HCT116 (cell line): Measurements from ENCODE around the gene CARS1. TPM values are rescaled to one million over a fixed set of nuclear protein-coding genes. Genes with fewer than 3 reads are reported as not detected.

Experiments
- ATAC-seq: fragments of 200-7000 bp; cut with Tn5 transposase; 2 replicates; pipeline ENCODE4 v1.9.1; 2020; ENCODE audit warnings: mild to moderate bottlenecking, moderate library complexity
- BruUV-seq: library from RNA; stranded (reverse); fragments of 400-500 nt; replicated peaks from 2 replicates; lab custom pipeline; 2021; lab: Mats Ljungman, UMichigan
- CTCF ChIA-PET: fragments of 300-600 bp; sonication (Branson Sonifier 250); formaldehyde crosslinking; loops from one replicate; lab custom pipeline; 2021; ENCODE audit warnings: antibody characterized with exemption; lab: Charles Lee
- POLR2A ChIA-PET: fragments of 300-600, 350-600 bp; sonication (Branson Sonifier 250); formaldehyde crosslinking; loops from one replicate; lab custom pipeline; 2021; ENCODE audit warnings: antibody characterized with exemption; lab: Charles Lee
- RAD21 ChIA-PET, 2 experiments: fragments of 300-600 bp; sonication (Branson Sonifier 250); formaldehyde crosslinking; loops; one replicate each; lab custom pipeline; 2023; ENCODE audit warnings: low total read pairs in 2 of 2; ENCODE audit not compliant: uncharacterized antibody in 2 of 2, unreplicated experiment in 2 of 2, low non-redundant PET in 1 of 2; lab: Charles Lee
- DNase-seq: peaks from one replicate; pipeline ENCODE4 v3.0.0-alpha.2; 2010; ENCODE audit warnings: low read depth, low spot score
- H2AFZ ChIP-seq: fragments of 200-600 bp; shearing (Covaris generic), sonication (generic); 2 replicates; pipeline ENCODE4 v1.6.1; 2017; ENCODE audit warnings: low read depth, mixed run types, mixed read lengths, antibody characterized with exemption, low read length; ENCODE audit not compliant: poor library complexity, severe bottlenecking
- H3K27ac ChIP-seq: 2 replicates; pipeline ENCODE4 v1.5.1; 2012; ENCODE audit warnings: low read depth, low read length
- H3K27me3 ChIP-seq: fragments of 200-600 bp; sonication (generic); 2 replicates; pipeline ENCODE4 v1.6.1; 2016; ENCODE audit warnings: mixed run types, low read length, mixed read lengths; ENCODE audit not compliant: insufficient read depth
- H3K36me3 ChIP-seq, 2 experiments: fragments of 200-500 bp in 1 of 2; fragments of 200-600 bp in 1 of 2; sonication (Bioruptor generic) in 1 of 2; sonication (generic) in 1 of 2; 2 replicates each; pipeline versions ENCODE4 v1.5.1 to v1.6.1; 2014 to 2016; ENCODE audit warnings: low read length in 2 of 2, inconsistent platforms in 1 of 2, mixed read lengths in 1 of 2, mixed run types in 1 of 2; ENCODE audit not compliant: insufficient read depth in 2 of 2, control insufficient read depth in 1 of 2
- H3K4me1 ChIP-seq, 2 experiments: fragments of 200-600 bp in 1 of 2; sonication (generic) in 1 of 2; 2 replicates each; pipeline versions ENCODE4 v1.5.1 to v1.6.1; 2012 to 2017; ENCODE audit warnings: low read length in 2 of 2, inconsistent platforms in 1 of 2, mild to moderate bottlenecking in 1 of 2, mixed read lengths in 1 of 2, mixed run types in 1 of 2, moderate library complexity in 1 of 2; ENCODE audit not compliant: insufficient read depth in 2 of 2, control insufficient read depth in 1 of 2
- H3K4me2 ChIP-seq: fragments of 200-600 bp; sonication (generic); 2 replicates; pipeline ENCODE4 v1.6.1; 2017; ENCODE audit warnings: mixed run types, low read length, mixed read lengths
- H3K4me3 ChIP-seq, 2 experiments: fragments of 200-600 bp in 1 of 2; sonication (generic) in 1 of 2; replicated peaks in 1 of 2; 2 replicates each; pipeline ENCODE4 v1.5.1; 2011 to 2016; ENCODE audit warnings: low read length in 2 of 2, control low read depth in 1 of 2, low read depth in 1 of 2, mild to moderate bottlenecking in 1 of 2, mixed read lengths in 1 of 2, mixed run types in 1 of 2
- H3K79me2 ChIP-seq: fragments of 200-600 bp; sonication (generic); 2 replicates; pipeline ENCODE4 v1.6.1; 2017; ENCODE audit warnings: mild to moderate bottlenecking, mixed run types, low read length, moderate library complexity, mixed read lengths; ENCODE audit not compliant: insufficient read depth
- H3K9ac ChIP-seq: fragments of 200-600 bp; sonication (generic); 2 replicates; pipeline ENCODE4 v1.6.1; 2016; ENCODE audit warnings: low read length, mixed read lengths
- H3K9me2 ChIP-seq: fragments of 200-600 bp; sonication (generic), shearing (Covaris generic); 2 replicates; pipeline ENCODE4 v1.6.1; 2017; ENCODE audit warnings: mixed run types, mild to moderate bottlenecking, moderate library complexity; ENCODE audit not compliant: insufficient read depth
- H3K9me3 ChIP-seq, 2 experiments: fragments of 200-500 bp in 1 of 2; fragments of 200-600 bp in 1 of 2; sonication (Bioruptor generic) in 1 of 2; sonication (generic) in 1 of 2; 2 replicates each; pipeline ENCODE4 v1.6.1; 2014 to 2017; ENCODE audit warnings: low read length in 2 of 2, mixed read lengths in 2 of 2, inconsistent platforms in 1 of 2, low read depth in 1 of 2, mild to moderate bottlenecking in 1 of 2, mixed run types in 1 of 2, moderate library complexity in 1 of 2; ENCODE audit not compliant: control insufficient read depth in 1 of 2, insufficient read depth in 1 of 2
- H4K20me1 ChIP-seq: fragments of 200-600 bp; sonication (generic), shearing (Covaris generic); 2 replicates; pipeline ENCODE4 v1.6.1; 2017; ENCODE audit warnings: mixed run types, mild to moderate bottlenecking, moderate library complexity; ENCODE audit not compliant: insufficient read depth
- CBX3 ChIP-seq: IDR thresholded peaks from 2 replicates; pipeline ENCODE4 v1.6.1; 2012; ENCODE audit warnings: low read depth
- CEBPB ChIP-seq: IDR thresholded peaks from 2 replicates; pipeline ENCODE4 v1.6.1; 2012; ENCODE audit warnings: low read depth
- EGR1 ChIP-seq: IDR thresholded peaks from 2 replicates; pipeline ENCODE4 v1.6.1; 2012; ENCODE audit warnings: low read depth
- EZH2 ChIP-seq: fragments of 200-600 bp; sonication (generic); IDR thresholded peaks from 2 replicates; pipeline ENCODE4 v1.6.1; 2017; ENCODE audit warnings: antibody characterized with exemption, mixed run types
- EZH2phosphoT487 ChIP-seq: fragments of 200-600 bp; IDR thresholded peaks from 2 replicates; pipeline ENCODE4 v1.6.1; 2018; ENCODE audit warnings: antibody characterized with exemption, borderline replicate concordance
- FOSL1 ChIP-seq: IDR thresholded peaks from 2 replicates; pipeline ENCODE4 v1.6.1; 2012; ENCODE audit warnings: low read depth
- JUND ChIP-seq: IDR thresholded peaks from 2 replicates; pipeline ENCODE4 v1.6.1; 2012
- POLR2AphosphoS5 ChIP-seq: IDR thresholded peaks from 2 replicates; pipeline ENCODE4 v1.6.1; 2011; ENCODE audit warnings: mild to moderate bottlenecking, low read depth, low read length, moderate library complexity
- RAD21 ChIP-seq: IDR thresholded peaks from 2 replicates; pipeline ENCODE4 v1.6.1; 2012; ENCODE audit warnings: low read depth, mild to moderate bottlenecking
- REST ChIP-seq: IDR thresholded peaks from 2 replicates; pipeline ENCODE4 v1.6.1; 2012; ENCODE audit warnings: low read depth
- SIN3A ChIP-seq: IDR thresholded peaks from 2 replicates; pipeline ENCODE4 v1.6.1; 2012; ENCODE audit warnings: low read depth
- SP1 ChIP-seq: IDR thresholded peaks from 2 replicates; pipeline ENCODE4 v1.6.1; 2012; ENCODE audit warnings: low read depth
- SRF ChIP-seq: IDR thresholded peaks from 2 replicates; pipeline ENCODE4 v1.6.1; 2012; ENCODE audit warnings: low read depth
- TCF7L2 ChIP-seq: IDR thresholded peaks from 2 replicates; pipeline ENCODE4 v1.7.0; 2011; ENCODE audit warnings: borderline replicate concordance, inconsistent platforms; ENCODE audit not compliant: insufficient read depth, insufficient read length; ENCODE audit errors: extremely low read depth
- ZFX ChIP-seq: fragments of 450-650 bp; IDR thresholded peaks from 2 replicates; pipeline ENCODE4 v1.6.1; 2017
- ZNF274 ChIP-seq: fragments of 200-500 bp; sonication (Bioruptor generic); IDR thresholded peaks from 2 replicates; pipeline ENCODE4 v1.6.1; 2014; ENCODE audit warnings: mild to moderate bottlenecking, low read depth, low read length, inconsistent platforms
- intact Hi-C: fragments of 100-400 bp; cut with micrococcal nuclease; formaldehyde crosslinking; loops from 2 replicates; pipeline ENCODE4 v1.10.0; 2022
- total RNA-seq: library from RNA; stranded (reverse); gene quantifications from one replicate; pipeline ENCODE4 v1.2.1, GENCODE V29; 2021; ENCODE audit not compliant: unreplicated experiment
- TF ChIP-seq, protein P1 (sequence below): IDR thresholded peaks from 2 replicates; pipeline ENCODE4 v1.6.1; 2012
- TF ChIP-seq, protein P2 (sequence below), 3 experiments: fragments of 200-600 bp in 1 of 3; sonication (generic) in 1 of 3; IDR thresholded peaks in 2 of 3; conservative IDR thresholded peaks in 1 of 3; 2 replicates each; pipeline ENCODE4 v1.5.1; 2012 to 2017; ENCODE audit warnings: low read depth in 2 of 3, low read length in 2 of 3, antibody characterized with exemption in 1 of 3, borderline replicate concordance in 1 of 3, control low read depth in 1 of 3, mild to moderate bottlenecking in 1 of 3, mixed read lengths in 1 of 3, mixed run types in 1 of 3, moderate library complexity in 1 of 3; ENCODE audit not compliant: insufficient read depth in 1 of 3

CARS1 gene
- total RNA-seq, 1 experiment from 2014 or later: 124 TPM

DNA sequence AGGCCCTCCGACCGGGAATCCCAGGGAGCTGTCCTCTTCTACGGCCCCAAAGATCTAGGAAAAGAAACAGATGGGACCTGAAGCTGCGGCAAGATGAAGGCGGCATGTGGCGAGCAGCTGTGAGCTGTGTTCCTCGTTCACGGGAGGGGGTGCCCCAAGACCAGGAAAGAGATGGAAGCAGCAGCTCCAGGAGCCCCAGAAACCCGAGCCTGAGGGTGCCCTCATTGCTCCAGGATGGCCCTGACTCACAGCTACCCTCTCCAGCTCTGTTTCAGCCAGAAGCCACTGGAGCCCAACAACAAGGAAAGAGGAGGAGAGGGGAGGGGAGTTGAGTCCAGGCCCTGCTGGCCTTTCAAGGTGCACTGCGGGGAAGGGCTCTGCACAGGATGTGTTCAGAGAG, 41.4 kb downstream of the CARS1 start:
- no peaks in the 10 kb centered on the region for H3K79me2 ChIP-seq
- no peak for DNase-seq
- ChIA-PET RAD21 (no interaction called here), CTCF (no interaction called here), POLR2A (no interaction called here)
- H3K9me3 ChIP-seq: no peaks in the 10 kb centered on the region
- no peak overlapping the region for H3K4me3 ChIP-seq
- H3K27me3 ChIP-seq: no peaks in the 10 kb centered on the region
- no peak overlapping the region for H3K4me2 ChIP-seq
- no peak overlapping the region for H3K27ac ChIP-seq
- H4K20me1 ChIP-seq: no peaks in the 10 kb centered on the region
- BruUV-seq: no TSS peak
- no peaks in the 10 kb centered on the region for H3K4me1 ChIP-seq
- no peak for ATAC-seq
- TF ChIP-seq POLR2AphosphoS5 (0 out of 2 replicates have a peak, but pooled peaks have one; percentile 9), TCF7L2 (no peak)
- intact Hi-C loops: no loop called here
- H3K36me3 ChIP-seq: peaks cover 25 to 54% of the 10 kb centered on the region in 2 experiments
- no peaks in the 10 kb centered on the region for H3K9me2 ChIP-seq
- no peak overlapping the region for H2AFZ ChIP-seq
- no peak overlapping the region for H3K9ac ChIP-seq

GRCh38 chr11:3014943-3015342, 42.3 kb downstream of the CARS1 start:
- H3K79me2 ChIP-seq: no peaks in the 10 kb centered on the region
- BruUV-seq: no TSS peak
- H3K36me3 ChIP-seq: peaks cover 26 to 54% of the 10 kb centered on the region in 2 experiments
- no peak overlapping the region for H2AFZ ChIP-seq
- CTCF ChIA-PET: interaction anchor here (0.9 kb wide), 1 partner anchor 9 kb away, joined by 3 read pairs; no protein-coding TSS in a partner anchor
- H3K9me3 ChIP-seq: no peaks in the 10 kb centered on the region
- H3K9me2 ChIP-seq: no peaks in the 10 kb centered on the region
- H3K4me1 ChIP-seq: no peaks in the 10 kb centered on the region
- no peaks in the 10 kb centered on the region for H3K27me3 ChIP-seq
- DNase-seq: no peak
- H3K4me2 ChIP-seq: no peak overlapping the region
- no peak overlapping the region for H3K4me3 ChIP-seq
- no peak overlapping the region for H3K27ac ChIP-seq
- RAD21 ChIA-PET: no interaction called here
- POLR2A ChIA-PET: no interaction called here
- no peak overlapping the region for H3K9ac ChIP-seq
- intact Hi-C loops: no loop called here
- no peak for ATAC-seq
- H4K20me1 ChIP-seq: no peaks in the 10 kb centered on the region
- TF ChIP-seq POLR2AphosphoS5: no peak
- TF ChIP-seq EZH2phosphoT487: no peak
- TF ChIP-seq SRF: no peak
- TF ChIP-seq, protein P1, sequence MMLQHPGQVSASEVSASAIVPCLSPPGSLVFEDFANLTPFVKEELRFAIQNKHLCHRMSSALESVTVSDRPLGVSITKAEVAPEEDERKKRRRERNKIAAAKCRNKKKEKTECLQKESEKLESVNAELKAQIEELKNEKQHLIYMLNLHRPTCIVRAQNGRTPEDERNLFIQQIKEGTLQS: no peak
- TF ChIP-seq CEBPB: no peak
- TF ChIP-seq EZH2: no peak
- no peak for TF ChIP-seq JUND
- TF ChIP-seq, protein P2, sequence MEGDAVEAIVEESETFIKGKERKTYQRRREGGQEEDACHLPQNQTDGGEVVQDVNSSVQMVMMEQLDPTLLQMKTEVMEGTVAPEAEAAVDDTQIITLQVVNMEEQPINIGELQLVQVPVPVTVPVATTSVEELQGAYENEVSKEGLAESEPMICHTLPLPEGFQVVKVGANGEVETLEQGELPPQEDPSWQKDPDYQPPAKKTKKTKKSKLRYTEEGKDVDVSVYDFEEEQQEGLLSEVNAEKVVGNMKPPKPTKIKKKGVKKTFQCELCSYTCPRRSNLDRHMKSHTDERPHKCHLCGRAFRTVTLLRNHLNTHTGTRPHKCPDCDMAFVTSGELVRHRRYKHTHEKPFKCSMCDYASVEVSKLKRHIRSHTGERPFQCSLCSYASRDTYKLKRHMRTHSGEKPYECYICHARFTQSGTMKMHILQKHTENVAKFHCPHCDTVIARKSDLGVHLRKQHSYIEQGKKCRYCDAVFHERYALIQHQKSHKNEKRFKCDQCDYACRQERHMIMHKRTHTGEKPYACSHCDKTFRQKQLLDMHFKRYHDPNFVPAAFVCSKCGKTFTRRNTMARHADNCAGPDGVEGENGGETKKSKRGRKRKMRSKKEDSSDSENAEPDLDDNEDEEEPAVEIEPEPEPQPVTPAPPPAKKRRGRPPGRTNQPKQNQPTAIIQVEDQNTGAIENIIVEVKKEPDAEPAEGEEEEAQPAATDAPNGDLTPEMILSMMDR (IDR thresholded peaks at IDR 0.05 in 2 of 3, conservative IDR thresholded peaks at IDR 0.05 in 1 of 3; ENCODE audit: borderline replicate concordance in 1 of 3, insufficient read depth in 1 of 3, low read depth in 2 of 3, low read length in 2 of 3): no peak
- TF ChIP-seq RAD21: no peak
- no peak for TF ChIP-seq ZFX
- TF ChIP-seq REST: no peak
- no peak for TF ChIP-seq SP1
- no peak for TF ChIP-seq EGR1
- TF ChIP-seq CBX3: no peak
- TF ChIP-seq ZNF274: no peak
- no peak for TF ChIP-seq TCF7L2
- TF ChIP-seq FOSL1: no peak
- TF ChIP-seq SIN3A: no peak
